NCI-H2196 (cell line): ENCODE data around the gene VKORC1.

Source experiments
- DNase-seq: peaks from one replicate; lab custom pipeline; 2025; ENCODE audit not compliant: unreplicated experiment; lab: John Stamatoyannopoulos, UW

The VKORC1 gene

GRCh38 chr16:31083081-31083480 lies 11.5 kb downstream of the VKORC1 start:
- no peak for DNase-seq

- DNase-seq: no peak
These were observed 12.1 kb downstream of the VKORC1 start for GRCh38 chr16:31082368-31083045.

GRCh38 chr16:31081428-31082351 lies 12.9 kb downstream of the VKORC1 start:
- no peak for DNase-seq

DNA sequence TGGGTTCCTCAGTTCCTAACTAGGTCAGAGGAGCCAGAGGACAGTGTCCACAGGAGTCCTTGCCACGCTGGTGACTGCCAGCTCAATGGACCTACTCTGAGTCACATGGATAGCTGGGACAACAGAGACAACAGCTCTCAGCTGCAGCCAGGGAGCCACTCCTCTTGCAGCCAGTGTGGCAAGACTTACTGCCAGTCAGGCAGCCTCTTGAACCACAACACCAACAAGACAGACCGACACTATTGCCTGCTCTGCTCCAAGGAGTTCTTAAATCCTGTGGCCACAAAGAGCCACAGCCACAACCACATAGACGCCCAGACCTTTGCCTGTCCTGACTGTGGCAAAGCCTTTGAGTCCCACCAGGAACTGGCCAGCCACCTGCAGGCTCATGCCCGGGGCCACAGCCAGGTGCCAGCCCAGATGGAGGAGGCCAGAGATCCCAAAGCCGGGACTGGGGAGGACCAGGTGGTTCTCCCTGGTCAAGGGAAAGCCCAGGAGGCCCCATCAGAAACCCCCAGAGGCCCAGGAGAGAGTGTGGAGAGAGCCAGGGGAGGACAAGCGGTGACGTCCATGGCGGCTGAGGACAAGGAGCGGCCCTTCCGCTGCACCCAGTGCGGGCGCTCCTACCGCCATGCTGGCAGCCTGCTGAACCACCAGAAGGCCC lies 13.7 kb downstream of the VKORC1 start:
- DNase-seq: no peak

GRCh38 chr16:31080035-31080629 lies 14.5 kb downstream of the VKORC1 start:
- no peak for DNase-seq

GRCh38 chr16:31079342-31079944 lies 15.2 kb downstream of the VKORC1 start:
- DNase-seq: no peak

DNA sequence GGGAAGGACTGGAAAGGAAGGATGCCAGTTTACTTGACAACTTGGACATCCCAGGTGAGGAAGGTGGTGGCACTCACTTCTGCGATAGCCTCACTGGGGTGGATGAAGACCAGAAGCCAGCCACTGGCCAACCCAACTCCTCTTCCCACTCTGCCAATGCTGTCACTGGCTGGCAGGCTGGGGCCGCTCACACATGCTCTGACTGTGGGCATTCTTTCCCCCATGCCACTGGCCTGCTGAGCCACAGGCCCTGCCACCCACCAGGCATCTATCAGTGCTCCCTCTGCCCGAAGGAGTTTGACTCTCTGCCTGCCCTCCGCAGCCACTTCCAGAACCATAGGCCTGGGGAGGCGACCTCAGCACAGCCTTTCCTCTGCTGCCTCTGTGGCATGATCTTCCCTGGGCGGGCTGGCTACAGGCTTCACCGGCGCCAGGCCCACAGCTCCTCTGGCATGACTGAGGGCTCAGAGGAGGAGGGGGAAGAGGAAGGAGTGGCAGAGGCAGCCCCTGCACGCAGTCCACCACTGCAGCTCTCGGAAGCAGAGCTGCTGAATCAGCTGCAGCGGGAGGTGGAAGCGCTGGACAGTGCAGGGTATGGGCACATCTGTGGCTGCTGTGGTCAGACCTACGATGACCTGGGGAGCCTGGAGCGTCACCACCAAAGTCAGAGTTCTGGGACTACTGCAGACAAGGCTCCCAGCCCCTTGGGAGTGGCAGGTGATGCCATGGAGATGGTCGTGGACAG lies 15.8 kb downstream of the VKORC1 start:
- no peak for DNase-seq

DNA sequence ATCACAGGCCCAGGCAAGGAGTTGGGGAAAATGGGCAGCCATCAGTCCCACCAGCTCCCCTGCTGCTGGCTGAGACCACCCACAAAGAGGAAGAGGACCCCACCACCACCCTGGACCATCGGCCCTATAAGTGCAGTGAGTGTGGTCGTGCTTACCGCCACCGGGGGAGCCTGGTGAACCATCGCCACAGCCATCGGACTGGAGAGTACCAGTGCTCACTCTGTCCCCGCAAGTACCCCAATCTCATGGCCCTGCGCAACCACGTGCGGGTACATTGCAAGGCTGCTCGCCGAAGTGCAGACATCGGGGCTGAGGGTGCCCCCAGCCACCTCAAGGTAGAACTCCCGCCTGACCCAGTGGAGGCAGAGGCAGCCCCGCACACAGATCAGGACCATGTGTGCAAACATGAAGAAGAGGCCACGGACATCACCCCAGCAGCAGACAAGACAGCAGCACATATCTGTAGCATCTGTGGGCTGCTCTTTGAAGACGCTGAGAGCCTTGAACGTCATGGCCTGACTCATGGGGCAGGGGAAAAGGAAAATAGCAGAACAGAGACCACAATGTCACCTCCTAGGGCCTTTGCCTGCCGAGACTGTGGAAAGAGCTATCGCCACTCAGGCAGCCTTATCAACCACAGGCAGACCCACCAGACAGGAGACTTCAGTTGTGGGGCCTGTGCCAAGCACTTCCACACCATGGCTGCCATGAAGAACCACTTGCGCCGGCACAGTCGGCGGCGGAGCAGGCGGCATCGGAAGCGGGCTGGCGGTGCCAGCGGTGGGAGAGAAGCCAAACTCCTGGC lies 16.8 kb downstream of the VKORC1 start:
- no peak for DNase-seq

GRCh38 chr16:31077024-31077423 lies 17.6 kb downstream of the VKORC1 start:
- DNase-seq: no peak

DNA sequence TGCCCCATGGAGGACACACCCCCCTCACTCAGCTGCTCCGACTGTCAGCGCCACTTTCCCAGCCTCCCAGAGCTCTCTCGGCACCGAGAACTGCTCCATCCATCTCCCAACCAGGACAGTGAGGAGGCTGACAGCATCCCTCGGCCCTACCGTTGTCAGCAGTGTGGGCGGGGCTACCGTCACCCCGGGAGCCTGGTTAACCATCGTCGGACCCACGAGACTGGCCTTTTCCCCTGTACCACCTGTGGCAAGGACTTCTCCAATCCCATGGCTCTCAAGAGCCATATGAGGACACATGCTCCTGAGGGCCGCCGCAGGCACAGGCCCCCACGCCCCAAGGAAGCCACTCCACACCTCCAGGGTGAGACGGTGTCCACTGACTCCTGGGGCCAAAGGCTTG lies 18.3 kb downstream of the VKORC1 start:
- no peak for DNase-seq

GRCh38 chr16:31074814-31075183 lies 19.8 kb downstream of the VKORC1 start:
- DNase-seq: no peak

DNA sequence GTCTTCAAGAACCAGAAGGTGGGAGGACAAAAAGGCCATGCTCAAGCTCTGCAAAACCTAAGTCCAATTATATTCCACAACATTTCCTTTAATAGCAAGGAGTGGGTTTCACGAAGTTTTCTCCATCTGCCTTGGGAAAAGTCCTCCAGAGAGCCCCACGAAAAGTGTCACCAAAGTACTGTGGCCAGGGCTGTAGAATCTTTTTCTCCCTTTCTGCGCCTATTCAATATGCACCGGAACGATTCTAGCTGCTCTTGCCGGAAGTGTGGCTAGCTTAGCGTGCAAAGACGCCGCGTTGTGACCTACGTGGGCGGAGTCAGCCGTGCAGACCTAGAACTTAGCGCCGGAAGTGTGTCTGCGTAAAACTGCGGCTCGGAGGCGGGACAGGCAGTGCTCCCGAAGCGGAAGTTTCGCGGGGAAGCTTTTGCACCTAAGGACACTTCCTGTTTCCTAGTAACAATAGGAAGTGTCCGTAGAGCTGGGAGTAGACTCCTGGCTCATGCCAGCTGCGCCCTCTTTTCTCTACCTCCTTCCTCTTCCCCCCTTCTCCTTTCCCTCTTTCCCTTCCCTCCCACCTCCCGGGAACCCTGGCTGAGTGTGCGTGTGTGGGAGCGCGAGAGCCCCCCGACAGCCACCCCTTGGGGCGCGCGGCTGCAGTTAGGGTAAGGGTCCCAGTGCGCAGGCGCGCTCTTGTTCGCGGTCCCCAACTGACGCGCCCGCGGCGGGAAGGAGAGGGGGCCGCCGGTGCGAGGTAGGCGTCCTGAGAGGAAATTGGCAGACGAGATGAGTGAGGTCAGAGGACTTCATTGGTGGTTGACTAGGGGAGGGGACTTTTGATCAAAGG lies 20.4 kb downstream of the VKORC1 start, which contains the start of the genes ZNF646 and ZNF668:
Gene ZNF646, plus strand, starts transcription at position 453 of the 844 bp plus-strand sequence. CDS start 1,903 bp downstream, outside the sequence.
Gene ZNF668, minus strand, starts transcription at position 271 of the 844 bp plus-strand sequence. CDS start 9,781 bp downstream, outside the sequence.
- peak; percentile 99 for DNase-seq

DNA sequence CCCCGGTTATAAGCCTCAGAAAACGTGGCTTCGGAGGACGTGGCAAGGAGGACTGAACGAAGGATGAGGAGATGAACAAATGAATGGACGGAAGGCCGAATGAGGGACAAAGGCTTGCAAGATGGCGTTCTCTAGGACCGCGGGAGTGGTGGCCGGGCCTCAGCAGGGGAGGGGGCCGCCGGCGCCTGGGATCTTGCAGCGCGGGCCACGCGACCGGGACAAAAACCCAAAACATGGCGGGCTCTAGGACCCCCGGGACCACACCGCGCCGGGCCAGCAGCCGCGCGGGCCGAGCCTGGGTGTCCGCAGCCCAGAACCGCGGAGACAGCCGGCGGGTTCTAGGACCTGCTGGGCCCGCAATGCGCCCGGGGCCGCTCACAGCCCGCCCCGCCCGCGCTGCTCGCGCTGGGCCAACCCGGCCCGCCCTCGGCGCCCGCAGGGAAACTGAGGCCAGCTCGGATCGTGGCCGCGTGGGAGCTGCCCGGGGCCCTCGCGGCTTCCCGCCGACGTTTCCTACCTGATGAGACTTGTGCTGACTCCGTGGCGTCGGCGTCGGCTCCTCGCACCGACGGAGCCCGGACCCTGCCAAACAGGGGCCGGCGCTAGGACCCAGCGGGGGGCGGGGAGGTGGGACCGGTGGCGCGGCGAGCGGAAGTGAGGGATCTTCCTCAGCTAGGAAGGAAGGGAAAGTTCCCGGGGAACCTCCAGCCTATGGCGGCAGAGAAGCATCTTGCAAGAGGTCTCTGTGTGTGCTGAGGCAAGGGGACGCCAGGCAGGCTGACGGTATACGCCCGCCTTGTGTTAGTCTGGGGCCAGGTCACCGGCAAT lies 21.2 kb downstream of the VKORC1 start:
- peak; percentile 90 for DNase-seq

DNA sequence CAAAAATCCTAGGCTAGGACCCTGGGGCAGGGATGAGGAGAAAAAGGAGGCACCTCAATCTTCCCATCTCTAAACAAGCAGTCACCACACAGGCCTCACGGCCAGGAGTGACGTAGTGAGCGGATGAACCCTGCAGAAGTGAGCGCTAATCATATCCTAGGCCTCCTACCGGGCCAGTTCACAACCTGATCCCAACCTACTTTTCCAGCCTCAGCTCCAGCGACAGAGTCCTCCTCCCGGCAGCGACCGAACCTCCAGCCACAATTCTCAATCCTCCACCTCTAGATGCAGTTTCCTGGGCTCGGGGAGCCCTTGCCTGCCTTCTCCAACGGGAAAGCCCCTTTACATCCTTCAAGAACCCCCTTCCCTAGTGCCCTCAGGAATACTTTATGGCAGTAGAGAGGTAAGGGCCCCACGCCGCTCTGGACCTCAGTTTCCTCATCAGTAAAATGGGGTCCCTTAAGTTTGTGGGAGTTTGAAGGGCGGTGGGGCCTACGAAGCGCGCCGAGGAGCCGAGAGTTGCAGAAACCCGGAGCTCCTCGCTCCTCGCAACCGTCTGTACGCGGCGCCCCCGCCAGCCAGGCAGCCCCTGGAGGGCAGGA lies 22.0 kb downstream of the VKORC1 start:
- peak; percentile 46 for DNase-seq

DNA sequence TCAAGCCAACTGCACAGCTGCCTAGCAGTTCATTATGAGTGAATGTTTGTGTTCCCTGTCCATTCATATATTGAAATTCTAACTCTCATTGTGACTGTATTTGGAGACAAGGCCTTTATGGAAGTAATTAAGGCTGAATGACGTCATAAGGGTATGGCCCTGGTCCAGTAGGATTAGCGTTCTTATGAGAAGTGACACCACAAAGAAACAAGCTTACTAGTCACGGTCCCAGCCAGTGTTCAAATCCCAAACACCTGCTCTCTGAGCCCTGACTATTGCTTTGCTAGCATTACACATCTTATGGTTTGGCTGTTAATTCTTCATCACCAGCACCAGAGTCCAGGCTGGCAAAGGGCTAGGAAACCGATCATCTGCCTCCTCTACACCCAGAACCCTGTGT lies 22.7 kb downstream of the VKORC1 start:
- peak; percentile 75 for DNase-seq

GRCh38 chr16:31067342-31067741 lies 27.3 kb downstream of the VKORC1 start:
- DNase-seq: no peak

DNA sequence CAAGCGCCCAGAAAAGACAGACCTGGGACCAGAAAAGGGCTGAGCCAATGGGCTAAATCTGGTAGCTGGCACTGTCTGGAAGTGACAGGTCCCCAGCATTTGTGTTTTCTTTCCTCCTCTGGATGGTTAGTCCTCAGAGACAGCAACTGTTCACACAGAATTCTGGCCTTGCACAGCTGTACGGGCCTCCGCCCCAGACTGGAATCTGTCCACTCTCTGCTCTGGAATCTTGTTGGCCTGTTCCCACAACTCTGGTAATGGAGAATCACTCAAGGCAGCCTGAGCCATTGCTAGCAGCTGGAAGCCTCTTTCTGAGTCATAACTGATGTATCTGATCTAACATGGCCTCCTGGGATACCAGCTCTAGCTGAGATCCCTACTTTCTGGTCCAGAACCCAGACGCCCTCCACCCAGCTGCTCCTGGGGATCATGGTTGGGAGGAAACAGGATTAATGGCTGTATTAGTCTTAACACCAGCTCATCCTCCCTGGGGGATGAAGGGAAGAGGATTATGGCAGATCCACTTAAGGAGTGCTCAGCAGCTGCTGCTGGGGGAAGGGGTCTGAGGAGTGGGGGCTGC lies 29.6 kb downstream of the VKORC1 start:
- DNase-seq: no peak
